ENCODE results near the gene SPOCK1.

- TF ChIP-seq, protein P1, sequence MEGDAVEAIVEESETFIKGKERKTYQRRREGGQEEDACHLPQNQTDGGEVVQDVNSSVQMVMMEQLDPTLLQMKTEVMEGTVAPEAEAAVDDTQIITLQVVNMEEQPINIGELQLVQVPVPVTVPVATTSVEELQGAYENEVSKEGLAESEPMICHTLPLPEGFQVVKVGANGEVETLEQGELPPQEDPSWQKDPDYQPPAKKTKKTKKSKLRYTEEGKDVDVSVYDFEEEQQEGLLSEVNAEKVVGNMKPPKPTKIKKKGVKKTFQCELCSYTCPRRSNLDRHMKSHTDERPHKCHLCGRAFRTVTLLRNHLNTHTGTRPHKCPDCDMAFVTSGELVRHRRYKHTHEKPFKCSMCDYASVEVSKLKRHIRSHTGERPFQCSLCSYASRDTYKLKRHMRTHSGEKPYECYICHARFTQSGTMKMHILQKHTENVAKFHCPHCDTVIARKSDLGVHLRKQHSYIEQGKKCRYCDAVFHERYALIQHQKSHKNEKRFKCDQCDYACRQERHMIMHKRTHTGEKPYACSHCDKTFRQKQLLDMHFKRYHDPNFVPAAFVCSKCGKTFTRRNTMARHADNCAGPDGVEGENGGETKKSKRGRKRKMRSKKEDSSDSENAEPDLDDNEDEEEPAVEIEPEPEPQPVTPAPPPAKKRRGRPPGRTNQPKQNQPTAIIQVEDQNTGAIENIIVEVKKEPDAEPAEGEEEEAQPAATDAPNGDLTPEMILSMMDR (IDR thresholded peaks at IDR 0.05): no peak
- TF ChIP-seq POLR2A (IDR thresholded peaks at IDR 0.05; ENCODE audit: low read length): no peak
These were observed 808 bp downstream of the SPOCK1 start for GRCh38 chr5:137498301-137498735.
